ENCODE results near the gene MTX1.
"Not testable (repeated sequence)": the region's sequence is repeated elsewhere in the genome, so short reads cannot be mapped to it uniquely, and the experiment has no call there.

Gene MTX1

GRCh38 chr1:155208541-155209311 lies at the start of gene MTX1:
Gene MTX1 (plus strand): TSS chr1:155208695. CDS start chr1:155208805, 110 bp downstream.
- DNase-seq (ENCODE audit: low read depth in 3 of 3) = peak; percentile 73 to 88 (median 80)

GRCh38 chr1:155158991-155159390 lies 49.5 kb upstream of the MTX1 start:
- no peak for DNase-seq (ENCODE audit: low read depth in 3 of 3)

- no peak for DNase-seq (ENCODE audit: low read depth in 3 of 3)
These were observed 48.4 kb upstream of the MTX1 start for GRCh38 chr1:155160128-155160527.

- not testable (repeated sequence) for DNase-seq (ENCODE audit: low read depth in 3 of 3)
These were observed 45.9 kb upstream of the MTX1 start for GRCh38 chr1:155162631-155163030.

GRCh38 chr1:155163785-155164184 lies 44.7 kb upstream of the MTX1 start:
- DNase-seq (ENCODE audit: low read depth in 3 of 3) = not testable (repeated sequence)

GRCh38 chr1:155164625-155165024 lies 43.9 kb upstream of the MTX1 start:
- DNase-seq (ENCODE audit: low read depth in 3 of 3) = not testable (repeated sequence)

- no peak for DNase-seq (ENCODE audit: low read depth in 3 of 3)
These were observed 42.4 kb upstream of the MTX1 start for GRCh38 chr1:155166051-155166470.

- DNase-seq (ENCODE audit: low read depth in 3 of 3) = no peak
These were observed 41.9 kb upstream of the MTX1 start for GRCh38 chr1:155166471-155167165.

GRCh38 chr1:155167166-155168104 lies 41.1 kb upstream of the MTX1 start:
- peak; percentile 74 to 86 (median 80) for DNase-seq (ENCODE audit: low read depth in 3 of 3)

GRCh38 chr1:155168105-155168445 lies 40.4 kb upstream of the MTX1 start:
- DNase-seq (ENCODE audit: low read depth in 3 of 3) = not testable (repeated sequence)

GRCh38 chr1:155168456-155169210 lies 39.9 kb upstream of the MTX1 start:
- no peak for DNase-seq (ENCODE audit: low read depth in 3 of 3)

GRCh38 chr1:155169541-155169940 lies 39.0 kb upstream of the MTX1 start:
- DNase-seq (ENCODE audit: low read depth in 3 of 3) = no peak

- no peak for DNase-seq (ENCODE audit: low read depth in 3 of 3)
These were observed 38.3 kb upstream of the MTX1 start for GRCh38 chr1:155170101-155170785.

- no peak for DNase-seq (ENCODE audit: low read depth in 3 of 3)
These were observed 37.7 kb upstream of the MTX1 start for GRCh38 chr1:155170806-155171205.

- no peak for DNase-seq (ENCODE audit: low read depth in 3 of 3)
These were observed 36.4 kb upstream of the MTX1 start for GRCh38 chr1:155171836-155172731.

GRCh38 chr1:155172732-155173477 lies 35.6 kb upstream of the MTX1 start, which contains the start of gene KRTCAP2:
Gene KRTCAP2 (minus strand): TSS chr1:155173304. CDS start chr1:155173224, 80 bp downstream.
- DNase-seq (ENCODE audit: low read depth in 3 of 3) = peak; percentile 89 to 95 (median 94)

GRCh38 chr1:155173478-155174323 lies 34.8 kb upstream of the MTX1 start, which contains the start of gene TRIM46:
Gene TRIM46 (plus strand): TSS chr1:155173849. CDS start chr1:155173967, 118 bp downstream.
- peak; percentile 54 to 78 (median 64) for DNase-seq (ENCODE audit: low read depth in 3 of 3)
